ENCODE measurements around the gene DDX47. TPM values are rescaled to one million over a fixed set of nuclear protein-coding genes. Genes with fewer than 3 reads are reported as not detected.
"Not testable (repeated sequence)": the region's sequence is repeated elsewhere in the genome, so short reads cannot be mapped to it uniquely, and the experiment has no call there.

DDX47 gene
- total and polyA plus RNA-seq, 9 of the 15 experiments (the other 6 are each of a cell fraction or from before 2014, with no cell fraction given): 39.4 to 186 (median 64.4) TPM

DNA sequence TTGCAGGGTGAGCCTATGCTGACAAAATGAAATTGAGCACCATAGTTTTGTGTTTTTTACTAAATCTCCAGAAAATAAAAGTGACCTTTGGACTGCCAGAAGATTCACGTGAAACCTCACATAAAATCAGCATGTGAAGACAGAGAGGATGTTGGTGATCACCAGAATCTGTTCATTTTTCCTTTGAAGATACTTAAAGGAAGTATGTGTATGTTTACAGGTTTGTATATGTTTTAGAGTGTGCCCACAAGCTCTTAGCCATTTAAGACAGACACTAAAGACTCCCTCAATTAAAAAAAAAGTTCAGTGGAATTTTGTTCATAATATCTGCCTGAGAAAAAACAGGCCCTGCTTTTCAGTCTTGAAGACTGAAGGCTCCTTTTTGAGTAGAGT is 25.9 kb downstream of the DDX47 start (continued):
- TF ChIP-seq POLR2AphosphoS5 (IDR thresholded peaks at IDR 0.05; ENCODE audit: control insufficient read depth, insufficient read depth, low read depth, low read length) (no peak), PYGO2 (tag; IDR thresholded peaks at IDR 0.05) (no peak), RBM15 (IDR thresholded peaks at IDR 0.05; ENCODE audit: insufficient read depth, low read length) (no peak), BCL6 (CRISPR knock-in tag; IDR thresholded peaks at IDR 0.05) (no peak), SNRNP70 (optimal IDR thresholded peaks at IDR 0.05; ENCODE audit: low read depth, low read length) (no peak), ZNF133 (CRISPR knock-in tag; IDR thresholded peaks at IDR 0.05) (no peak), ZBTB7A (IDR thresholded peaks at IDR 0.05; ENCODE audit: borderline replicate concordance, control insufficient read depth, low read depth, low read length) (no peak), ZNF583 (CRISPR knock-in tag; IDR thresholded peaks at IDR 0.05) (no peak), ZNF830 (CRISPR knock-in tag; IDR thresholded peaks at IDR 0.05) (no peak), MYNN (IDR thresholded peaks at IDR 0.05) (no peak), MYNN (CRISPR knock-in tag; IDR thresholded peaks at IDR 0.05) (no peak)
- TF ChIP-seq, protein P1, sequence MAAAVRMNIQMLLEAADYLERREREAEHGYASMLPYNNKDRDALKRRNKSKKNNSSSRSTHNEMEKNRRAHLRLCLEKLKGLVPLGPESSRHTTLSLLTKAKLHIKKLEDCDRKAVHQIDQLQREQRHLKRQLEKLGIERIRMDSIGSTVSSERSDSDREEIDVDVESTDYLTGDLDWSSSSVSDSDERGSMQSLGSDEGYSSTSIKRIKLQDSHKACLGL (CRISPR knock-in tag; IDR thresholded peaks at IDR 0.05; ENCODE audit: borderline replicate concordance, poor library complexity, severe bottlenecking): no peak
- TF ChIP-seq, protein P2, sequence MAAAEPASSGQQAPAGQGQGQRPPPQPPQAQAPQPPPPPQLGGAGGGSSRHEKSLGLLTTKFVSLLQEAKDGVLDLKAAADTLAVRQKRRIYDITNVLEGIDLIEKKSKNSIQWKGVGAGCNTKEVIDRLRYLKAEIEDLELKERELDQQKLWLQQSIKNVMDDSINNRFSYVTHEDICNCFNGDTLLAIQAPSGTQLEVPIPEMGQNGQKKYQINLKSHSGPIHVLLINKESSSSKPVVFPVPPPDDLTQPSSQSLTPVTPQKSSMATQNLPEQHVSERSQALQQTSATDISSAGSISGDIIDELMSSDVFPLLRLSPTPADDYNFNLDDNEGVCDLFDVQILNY (CRISPR knock-in tag; IDR thresholded peaks at IDR 0.05): no peak

DNA sequence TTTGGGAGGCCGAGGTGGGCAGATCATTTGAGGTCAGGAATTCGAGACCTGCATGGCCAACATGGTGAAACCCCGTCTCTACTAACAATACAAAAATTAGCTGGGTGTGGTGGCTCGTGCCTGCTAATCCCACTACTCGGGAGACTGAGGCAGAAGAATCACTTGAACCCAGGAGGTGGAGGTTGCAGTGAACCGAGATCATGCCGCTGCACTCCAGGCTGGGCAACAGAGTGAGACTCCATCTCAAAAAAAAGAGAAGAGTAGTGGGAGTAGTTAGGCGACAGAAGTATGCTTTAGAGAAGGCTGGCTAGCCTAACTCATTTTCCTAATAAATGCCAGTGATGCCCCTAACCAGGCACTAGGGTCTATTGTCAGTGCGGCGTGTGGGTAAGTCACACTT is 26.3 kb downstream of the DDX47 start:
- 63% methylated on average over 6 of the region's 10 CpGs for WGBS (ENCODE audit: insufficient coverage, low coverage, missing lambda C conversion rate)
- H3K27me3 ChIP-seq (ENCODE audit: control insufficient read depth in 2 of 2, insufficient read depth in 2 of 2, low read length in 2 of 2); ATAC-seq; H2AFZ ChIP-seq (ENCODE audit: low read depth, low read length); H3K79me2 ChIP-seq (ENCODE audit: control insufficient read depth, insufficient read depth, low read length); H3K9me3 ChIP-seq (replicated peaks; ENCODE audit: control insufficient read depth, insufficient read depth, low read depth, low read length); BruUV-seq (replicated peaks); H3K4me1 ChIP-seq (replicated peaks in 1 of 2; ENCODE audit: control insufficient read depth in 2 of 2, insufficient read depth in 2 of 2, low read length in 2 of 2); in situ Hi-C loops (cut with MboI); intact Hi-C loops (cut with micrococcal nuclease); H3K4me3 ChIP-seq; FAIRE-seq; H3K27ac ChIP-seq (ENCODE audit: extremely low read depth, low read depth, low read length); DNase-seq (ENCODE audit: extremely low read depth in 1 of 4, low spot score in 3 of 4); H3K36me3 ChIP-seq (ENCODE audit: control insufficient read depth, insufficient read depth, low read length); H3K4me2 ChIP-seq (ENCODE audit: insufficient read depth, low read length); H3K9ac ChIP-seq (ENCODE audit: insufficient read depth in 1 of 2, low read depth in 2 of 2, low read length in 2 of 2); CTCF ChIA-PET (ENCODE audit: low intra/inter-chr PET ratio); H3K9me1 ChIP-seq (ENCODE audit: control insufficient read depth, insufficient read depth, low read length); H4K20me1 ChIP-seq (replicated peaks; ENCODE audit: control insufficient read depth, insufficient read depth, low read length); POLR2A ChIA-PET: not testable (repeated sequence)
